Left renal pelvis (tissue), 4 donors: ENCODE measurements around the gene LDLRAD2. TPM values are rescaled to one million over a fixed set of nuclear protein-coding genes. Genes with fewer than 3 reads are reported as not detected.
A peak's percentile ranks its signal among the peaks of the same experiment; 100 is the strongest.
"Not testable (repeated sequence)": the region's sequence is repeated elsewhere in the genome, so short reads cannot be mapped to it uniquely, and the experiment has no call there.

Experiments used
- DNase-seq, 4 donors: peaks; one replicate each; pipeline ENCODE4 v3.0.0-alpha.2; 2013; ENCODE audit warnings: low read depth in 4 of 4, low spot score in 3 of 4
- polyA plus RNA-seq, 4 donors: library from polyadenylated mRNA; unstranded; fragments of 120-200 nt; gene quantifications; one replicate each; pipeline ENCODE4 v1.2.1, GENCODE V29; 2013; ENCODE audit not compliant: insufficient read length in 4 of 4

Gene LDLRAD2, protein sequence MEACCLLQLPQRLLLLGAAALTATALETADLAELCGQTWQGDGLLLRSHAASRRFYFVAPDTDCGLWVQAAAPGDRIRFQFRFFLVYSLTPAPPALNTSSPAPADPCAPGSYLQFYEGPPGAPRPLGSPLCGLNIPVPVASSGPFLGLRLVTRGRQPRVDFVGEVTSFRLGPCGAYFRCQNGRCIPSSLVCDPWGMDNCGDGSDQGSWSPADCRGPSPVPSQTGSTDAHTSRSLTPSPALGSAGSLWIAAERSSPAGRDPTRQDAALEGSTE
- polyA plus RNA-seq, result 1 to 10 TPM; 3.3 to 7.0 (median 6.1) TPM

GRCh38 chr1:21811875-21812305, at the start of gene LDLRAD2:
Gene LDLRAD2, plus strand, starts transcription at chr1:21812265. Its CDS starts 187 bp downstream, at chr1:21812452.
- no peak for DNase-seq

DNA sequence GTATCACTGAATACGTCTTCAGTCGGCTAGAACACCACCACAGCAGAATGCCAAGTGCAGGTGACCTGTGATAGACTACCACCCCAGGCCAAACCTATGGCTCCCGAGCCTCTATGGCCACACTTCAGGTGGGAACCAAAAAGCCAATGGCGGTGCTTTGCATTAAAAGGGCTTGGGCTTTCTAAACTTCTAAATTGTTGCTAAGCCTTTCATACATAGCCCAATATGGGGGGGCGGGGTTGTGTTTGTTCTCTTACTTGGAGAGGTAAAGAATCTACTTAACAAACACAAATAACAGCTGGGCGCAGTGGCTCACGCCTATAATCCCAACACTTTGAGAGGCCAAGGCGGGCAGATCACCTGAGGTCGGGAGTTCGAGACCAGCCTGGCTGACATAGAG, 48.8 kb upstream of the LDLRAD2 start:
- no peak for DNase-seq

DNA sequence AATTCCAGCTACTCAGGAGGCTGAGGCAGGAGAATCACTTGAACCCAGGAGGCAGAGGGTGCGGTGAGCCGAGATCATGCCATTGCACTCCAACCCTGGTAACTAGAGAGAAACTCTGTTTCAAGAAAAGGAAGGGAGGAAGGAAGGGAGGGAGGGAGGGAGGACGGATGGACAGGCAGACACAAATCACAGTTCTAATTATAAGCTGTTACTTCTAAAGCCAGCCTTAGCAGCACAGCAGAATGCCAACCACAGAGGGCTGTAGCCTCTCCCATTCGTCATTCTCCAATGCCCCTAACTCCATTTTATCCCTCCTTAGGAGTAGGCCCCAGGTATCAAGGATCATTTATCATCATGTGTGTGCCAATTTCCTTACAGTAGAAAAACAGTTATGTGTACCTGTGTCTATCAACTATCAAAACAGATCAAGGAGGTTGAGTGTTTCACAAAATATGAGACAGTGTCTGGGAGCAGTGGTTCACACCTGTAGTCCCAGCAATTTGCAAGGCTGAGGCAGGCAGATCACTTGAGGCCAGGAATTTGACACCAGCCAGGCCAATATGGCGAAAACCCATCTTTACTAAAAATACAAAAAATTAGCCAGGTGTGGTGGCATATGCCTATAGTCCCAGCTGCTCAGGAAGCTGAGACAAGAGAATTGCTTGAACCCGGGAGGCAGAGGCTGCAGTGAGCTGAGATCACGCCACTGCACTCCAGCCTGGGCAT, 48.2 kb upstream of the LDLRAD2 start:
- DNase-seq, result no peak

GRCh38 chr1:21764615-21765423, 47.2 kb upstream of the LDLRAD2 start:
- no peak for DNase-seq

DNA sequence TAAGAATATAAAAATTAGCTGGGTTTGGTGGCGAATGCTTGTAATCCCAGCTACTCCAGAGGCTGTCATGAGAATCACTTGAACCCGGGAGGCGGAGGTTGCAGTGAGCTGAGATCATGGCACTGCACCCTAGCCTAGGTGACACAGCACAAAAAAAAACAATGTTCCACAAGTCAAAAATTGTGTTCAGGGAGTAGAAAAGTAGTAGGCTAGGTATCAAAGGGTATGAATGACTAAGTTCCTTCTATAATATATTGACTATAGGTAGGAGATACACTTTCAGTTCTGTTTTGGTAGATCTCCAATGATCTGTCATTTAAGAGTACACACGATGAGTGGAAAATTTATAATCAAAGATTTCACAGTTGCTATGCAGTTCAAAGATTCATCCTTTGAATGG, 45.9 kb upstream of the LDLRAD2 start:
- DNase-seq, result no peak

GRCh38 chr1:21767106-21767505, 45.0 kb upstream of the LDLRAD2 start:
- not testable (repeated sequence) for DNase-seq

DNA sequence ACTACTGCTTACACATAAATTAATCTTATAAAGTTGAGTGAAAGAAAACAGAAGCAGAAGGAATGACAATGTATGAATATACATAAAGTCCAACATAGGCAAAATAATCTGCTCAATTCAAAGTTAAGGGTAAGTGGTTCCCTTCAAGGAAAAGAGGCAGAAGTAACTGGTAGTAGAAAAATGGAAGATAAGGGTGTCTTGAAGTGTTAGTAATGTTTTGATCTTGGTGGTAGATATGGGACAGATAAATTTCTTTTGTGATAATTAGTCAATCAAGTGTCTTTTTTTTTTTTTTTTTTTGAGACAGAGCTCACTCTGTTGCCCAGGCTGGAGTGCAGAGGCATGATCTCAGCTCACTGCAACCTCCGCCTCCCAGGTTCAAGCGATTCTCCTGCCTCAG, 41.9 kb upstream of the LDLRAD2 start:
- no peak for DNase-seq

GRCh38 chr1:21770602-21771001, 41.5 kb upstream of the LDLRAD2 start:
- DNase-seq, result not testable (repeated sequence)

DNA sequence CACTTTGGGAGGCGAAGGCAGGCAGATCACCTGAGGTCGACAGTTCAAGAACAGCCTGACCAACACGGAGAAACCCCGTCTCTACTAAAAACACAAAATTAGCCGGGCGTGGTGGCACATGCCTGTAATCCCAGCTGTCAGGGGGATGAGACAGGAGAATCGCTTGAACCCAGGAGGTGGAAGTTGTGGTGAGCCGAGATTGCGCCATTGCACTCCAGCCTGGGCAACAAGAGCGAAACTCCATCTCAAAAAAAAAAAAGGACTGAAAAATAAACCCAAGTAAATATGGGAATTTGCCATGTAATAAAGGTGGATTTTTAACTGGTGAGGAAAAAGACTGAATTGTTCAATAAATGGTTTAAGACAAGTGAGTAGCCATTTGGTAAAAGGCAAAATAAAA, 40.4 kb upstream of the LDLRAD2 start:
- DNase-seq, result not testable (repeated sequence)

DNA sequence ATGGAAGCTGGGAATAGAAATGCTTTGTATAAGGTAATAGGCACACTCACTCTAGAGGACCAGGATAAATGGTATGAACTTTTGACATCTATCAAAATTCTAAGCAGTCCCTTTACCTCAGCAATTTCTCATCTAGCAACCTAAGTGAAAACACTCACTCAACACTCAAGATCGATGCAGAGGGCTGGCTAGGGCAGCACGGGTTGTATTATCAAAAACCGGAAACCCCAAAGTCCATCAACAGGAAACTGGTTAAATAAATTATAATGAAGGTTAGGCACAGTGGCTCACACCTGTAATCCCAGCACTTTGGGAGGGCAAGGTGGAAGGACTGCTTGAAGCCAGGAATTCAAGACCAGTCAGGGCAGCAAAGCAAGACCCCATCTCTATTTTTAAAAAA, 38.5 kb upstream of the LDLRAD2 start:
- no peak for DNase-seq

DNA sequence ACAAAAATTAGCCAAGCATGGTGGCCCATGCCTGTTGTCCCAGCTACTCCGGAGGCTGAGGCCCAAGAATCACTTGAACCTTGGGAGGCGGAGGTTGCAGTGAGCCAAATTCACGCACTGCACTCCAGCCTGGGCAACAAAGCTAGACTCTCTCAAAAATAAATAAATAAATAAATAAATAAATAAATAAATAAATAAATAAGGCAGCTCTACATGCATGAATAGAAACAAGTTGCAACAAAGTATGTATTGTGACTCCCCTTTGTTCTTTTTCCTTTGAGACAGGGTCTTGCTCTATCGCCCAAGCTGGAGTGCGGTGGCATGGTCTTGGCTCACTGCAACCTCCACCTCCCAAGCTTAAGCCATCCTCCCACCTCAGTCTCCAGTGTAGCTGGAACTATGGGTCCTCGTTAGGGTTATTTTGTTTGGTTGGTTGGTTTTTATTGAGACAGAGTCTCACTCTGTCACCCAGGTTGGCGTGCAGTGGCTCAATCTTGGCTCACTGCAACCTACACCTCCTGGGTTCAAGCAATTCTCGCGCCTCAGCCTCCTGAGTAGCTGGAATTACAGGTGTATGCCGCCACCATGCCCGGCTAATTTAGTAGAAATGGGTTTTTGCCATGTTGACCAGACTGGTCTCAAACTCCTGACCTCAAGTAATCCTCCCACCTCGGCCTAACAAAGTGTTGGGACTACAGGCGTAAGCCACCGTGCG, 37.1 kb upstream of the LDLRAD2 start:
- no peak for DNase-seq

DNA sequence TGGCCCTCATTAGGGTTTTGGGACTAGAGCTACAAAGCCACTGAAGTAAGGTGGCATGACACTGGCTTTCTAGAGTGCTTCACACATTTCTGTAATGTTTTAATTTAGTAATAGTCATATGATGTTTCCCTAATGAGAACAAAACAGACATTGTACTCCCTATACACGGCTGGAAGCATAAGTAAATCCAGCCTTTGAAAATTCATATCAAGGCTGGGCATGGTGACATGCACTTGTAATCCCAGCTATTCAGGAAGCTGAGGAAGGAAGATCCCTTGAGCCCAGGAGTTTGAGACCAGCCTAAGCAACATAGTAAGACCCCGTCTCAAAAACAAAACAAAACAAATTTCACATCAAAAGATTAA, 36.5 kb upstream of the LDLRAD2 start:
- DNase-seq, result no peak

- no peak for DNase-seq
Observed at GRCh38 chr1:21775985-21776562, 36.0 kb upstream of the LDLRAD2 start.

DNA sequence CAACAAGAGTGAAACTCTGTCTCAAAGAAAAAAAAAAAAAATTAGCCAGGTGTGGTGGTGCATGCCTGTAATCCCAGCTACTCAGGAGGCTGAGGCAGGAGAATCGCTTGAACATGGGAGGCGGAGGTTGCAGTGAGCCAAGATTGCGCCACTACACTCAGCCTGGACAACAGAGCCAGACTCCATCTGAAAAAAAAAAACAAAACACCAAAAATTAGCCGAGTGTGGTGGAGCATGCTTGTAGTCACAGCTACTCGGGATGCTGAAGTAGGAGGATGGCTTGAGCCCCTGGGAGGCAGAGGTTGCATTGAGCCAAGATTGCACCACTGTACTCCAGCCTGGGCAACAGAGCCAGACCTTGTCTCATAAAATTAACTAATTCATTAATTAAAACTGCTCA, 35.1 kb upstream of the LDLRAD2 start:
- DNase-seq, result not testable (repeated sequence)

DNA sequence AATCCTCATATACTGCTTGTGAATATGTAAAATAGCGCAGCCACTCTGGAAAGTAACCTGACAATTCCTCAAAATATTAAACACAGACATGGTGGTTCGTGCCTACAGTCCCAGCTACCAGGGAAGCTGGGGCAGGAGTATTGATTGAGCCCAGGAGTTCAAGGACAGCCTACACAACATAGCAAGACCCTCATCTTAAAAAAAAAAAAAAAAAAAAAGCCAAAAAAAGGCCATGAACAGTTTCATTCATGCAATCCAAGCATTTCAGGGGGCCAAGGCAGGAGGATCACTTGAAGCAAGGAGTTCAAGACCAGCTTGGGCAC, 33.7 kb upstream of the LDLRAD2 start:
- no peak for DNase-seq

DNA sequence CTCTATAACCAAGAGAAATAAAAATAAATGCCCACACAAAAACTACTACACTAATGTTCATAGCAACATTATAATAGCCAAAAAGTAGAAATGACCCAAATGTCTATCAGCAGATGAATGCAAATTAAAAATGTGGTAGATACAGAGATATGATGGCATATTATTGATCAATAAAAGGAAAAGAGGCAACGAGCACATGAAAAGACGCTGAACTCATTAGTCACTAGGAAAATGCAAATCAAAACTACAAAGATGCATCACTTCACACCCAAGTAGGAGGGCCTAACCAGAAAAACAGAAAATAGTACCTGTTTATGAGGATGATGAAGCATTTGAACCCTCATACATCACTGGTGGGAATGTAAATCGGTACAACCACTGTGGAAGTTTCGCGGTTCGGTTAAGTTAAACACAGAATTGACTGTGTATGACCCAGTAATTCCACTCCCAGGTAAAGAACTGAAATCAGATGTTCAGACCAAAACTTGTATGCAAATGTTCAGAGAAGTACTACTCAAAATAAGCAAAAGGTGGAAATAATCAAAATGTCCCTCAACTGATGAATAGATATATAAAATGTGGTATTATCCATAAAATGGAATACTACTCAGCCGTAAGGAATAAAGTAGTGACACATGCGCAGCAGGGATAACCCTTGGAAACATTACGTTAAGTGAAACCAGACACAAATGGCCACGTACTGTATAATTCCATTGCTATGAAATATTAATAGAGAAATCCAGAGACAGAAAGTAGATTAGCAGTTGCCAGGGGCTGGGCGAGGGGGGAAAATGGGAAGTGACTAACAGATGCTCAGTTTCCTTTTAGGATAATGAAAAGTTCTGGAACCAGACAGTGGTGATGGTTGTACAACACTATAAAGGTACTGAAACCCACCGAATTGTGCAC, 32.2 kb upstream of the LDLRAD2 start:
- DNase-seq, result no peak

GRCh38 chr1:21781815-21782348, 30.2 kb upstream of the LDLRAD2 start:
- DNase-seq, result peak in 3 of 4 donors; percentile 8 to 36 (median 30)

DNA sequence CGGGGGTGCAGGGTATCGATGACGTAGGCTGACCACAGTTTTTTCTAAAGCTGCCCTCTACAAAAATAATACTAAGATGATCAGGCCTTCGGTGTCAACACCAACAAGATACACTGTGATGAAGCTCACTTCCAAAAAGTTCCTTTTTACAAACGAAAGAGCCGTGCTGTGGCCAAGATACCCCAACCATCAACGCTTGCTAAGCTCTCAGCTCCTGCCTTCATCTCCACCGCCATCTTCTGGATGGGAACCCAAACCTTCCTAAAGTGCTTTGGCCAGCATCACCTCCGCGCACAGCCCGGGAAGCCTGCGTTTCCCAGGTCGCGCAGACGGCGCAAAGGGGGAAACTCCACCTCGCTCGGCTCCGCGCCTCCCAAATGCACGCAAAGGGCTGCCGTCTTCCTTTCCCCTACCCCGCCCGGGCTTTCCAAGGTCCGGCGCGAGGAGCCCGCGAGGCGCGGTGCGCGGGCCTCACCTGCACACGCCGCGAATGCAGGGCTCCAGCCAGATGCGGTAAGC, 29.7 kb upstream of the LDLRAD2 start:
- peak in 3 of 4 donors; percentile 21 to 42 (median 31) for DNase-seq
